ENCODE results near the gene TRIM28. TPM values are rescaled to one million over a fixed set of nuclear protein-coding genes. Genes with fewer than 3 reads are reported as not detected.

Gene TRIM28
- 284 and 376 TPM in 2 replicates for total RNA-seq

GRCh38 chr19:58543826-58544590 is at the start of gene TRIM28:
Gene TRIM28, plus strand, starts transcription at chr19:58544064. Its CDS starts 694 bp downstream, at chr19:58544758.

GRCh38 chr19:58511353-58512208 is 32.3 kb upstream of the TRIM28 start, which contains the start of gene SLC27A5:
Gene SLC27A5, minus strand, starts transcription at chr19:58511992. Its CDS starts 37 bp downstream, at chr19:58511955.

GRCh38 chr19:58519355-58520256 is 24.3 kb upstream of the TRIM28 start, which contains the start of gene ZBTB45:
Gene ZBTB45, minus strand, starts transcription at chr19:58519810. Its CDS starts 2,137 bp downstream, at chr19:58517673.

GRCh38 chr19:58554494-58555368 is 10.9 kb downstream of the TRIM28 start, which contains the start of gene CHMP2A:
Gene CHMP2A, minus strand, starts transcription at chr19:58555105. Its CDS starts 893 bp downstream, at chr19:58554212.

GRCh38 chr19:58558066-58558622 is 14.3 kb downstream of the TRIM28 start, which contains the start of gene UBE2M:
Gene UBE2M, minus strand, starts transcription at chr19:58558611. Its CDS starts 230 bp downstream, at chr19:58558381.

GRCh38 chr19:58572818-58573657 is 29.2 kb downstream of the TRIM28 start, which contains the start of gene MZF1:
Gene MZF1, minus strand, starts transcription at chr19:58573335. Its CDS starts 1,946 bp downstream, at chr19:58571389.

Other genes with a start within 250 kb of the TRIM28 start
- gene ERVK3-1, start 238.7 kb upstream of the TRIM28 start, total RNA-seq, result 18.8 and 20.3 TPM in 2 replicates
- gene ZSCAN22, start 217.1 kb upstream of the TRIM28 start, total RNA-seq, result 3.0 and 4.2 TPM in 2 replicates
- 10.5 and 11.5 TPM in 2 replicates for gene A1BG, start 190.6 kb upstream of the TRIM28 start, total RNA-seq
- gene ZNF497, start 181.3 kb upstream of the TRIM28 start, total RNA-seq, result 0.91 and 2.0 TPM in 2 replicates
- gene ZNF837, start 163.0 kb upstream of the TRIM28 start, total RNA-seq, result 1.4 and 1.9 TPM in 2 replicates
- 1,369 and 1,523 TPM in 2 replicates for gene RPS5, start 156.8 kb upstream of the TRIM28 start, total RNA-seq
- 0.13 TPM in 1 of 2 replicates, not detected in the other for gene RNF225, start 148.4 kb upstream of the TRIM28 start, total RNA-seq
- gene ZNF584, start 135.4 kb upstream of the TRIM28 start, total RNA-seq, result 16.0 and 25.3 TPM in 2 replicates
- gene ZNF132, start 103.9 kb upstream of the TRIM28 start, total RNA-seq, result 10.6 and 11.7 TPM in 2 replicates
- gene ZNF324B, start 92.4 kb upstream of the TRIM28 start, total RNA-seq, result 9.2 and 12.5 TPM in 2 replicates
- gene ZNF324, start 77.0 kb upstream of the TRIM28 start, total RNA-seq, result 11.2 and 16.9 TPM in 2 replicates
- gene ZNF446, start 67.7 kb upstream of the TRIM28 start, total RNA-seq, result 6.3 and 7.2 TPM in 2 replicates
- gene SLC27A5, start 32.1 kb upstream of the TRIM28 start, total RNA-seq, result 5.1 and 9.1 TPM in 2 replicates
- gene ZBTB45, start 24.3 kb upstream of the TRIM28 start, total RNA-seq, result 8.9 and 9.3 TPM in 2 replicates
- 96.8 and 99.2 TPM in 2 replicates for gene CHMP2A, start 11.0 kb downstream of the TRIM28 start, total RNA-seq
- gene UBE2M, start 14.5 kb downstream of the TRIM28 start, total RNA-seq, result 47.2 and 63.3 TPM in 2 replicates
- gene MZF1, start 29.3 kb downstream of the TRIM28 start, total RNA-seq, result 20.5 and 30.5 TPM in 2 replicates